BE2C (cell line): ENCODE measurements around the gene RASL10A.

Source experiments
- DNase-seq: peaks from one replicate; pipeline ENCODE4 v3.0.0-alpha.2; 2020
- H3K27me3 ChIP-seq: fragments of 250-450 bp; sonication (Bioruptor Pico); 2 replicates; pipeline ENCODE4 v1.5.1; 2020; ENCODE audit warnings: mild to moderate bottlenecking
- H3K36me3 ChIP-seq: fragments of 250-450 bp; sonication (Bioruptor Pico); 2 replicates; pipeline ENCODE4 v1.5.1; 2020; ENCODE audit warnings: mild to moderate bottlenecking
- H3K4me1 ChIP-seq: fragments of 250-450 bp; sonication (Bioruptor Pico); 2 replicates; pipeline ENCODE4 v1.5.1; 2020
- H3K4me3 ChIP-seq: 2 replicates; pipeline ENCODE4 v1.5.1; 2011; ENCODE audit warnings: low read depth, low read length
- H3K9me3 ChIP-seq: fragments of 250-450 bp; sonication (Bioruptor Pico); 2 replicates; pipeline ENCODE4 v1.5.1; 2020
- CTCF ChIP-seq: IDR thresholded peaks from 2 replicates; pipeline ENCODE4 v1.5.1; 2012; ENCODE audit warnings: mild to moderate bottlenecking, low read depth, low read length

Gene RASL10A

DNA sequence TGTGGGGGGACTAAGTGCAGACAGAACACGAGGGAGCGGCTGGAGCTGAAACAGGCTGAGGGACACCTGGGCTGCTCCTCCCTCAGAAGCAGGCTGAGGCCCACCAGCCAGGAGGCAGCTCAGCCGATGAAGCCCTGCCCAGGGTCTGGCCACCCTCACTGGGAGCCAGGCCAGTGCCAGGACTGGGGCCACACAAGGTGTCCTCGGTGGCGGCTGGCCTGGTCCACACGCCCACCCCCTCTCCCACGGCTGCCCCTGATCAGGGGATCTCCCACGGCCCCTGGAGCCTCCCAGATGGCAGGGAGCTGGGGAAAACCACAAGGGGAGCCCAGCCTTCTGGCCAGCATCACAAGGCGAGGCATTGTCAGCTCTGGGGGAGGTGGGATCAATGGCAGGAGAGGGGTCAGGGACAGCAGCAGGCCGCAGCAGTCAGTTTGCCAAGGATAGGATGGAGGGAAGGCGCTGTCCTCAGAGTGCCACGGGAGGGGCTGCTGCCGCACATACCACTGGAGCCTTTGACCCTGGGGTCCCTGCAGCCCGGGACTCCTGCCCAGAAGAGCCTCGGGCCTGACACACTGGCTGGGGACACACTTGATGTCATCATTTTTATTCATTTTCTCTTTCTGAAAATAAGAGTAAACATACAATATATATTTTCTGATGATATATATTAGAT is 11.7 kb upstream of the RASL10A start:
- DNase-seq: no peak
- Histone ChIP-seq H3K4me3 (no peak overlapping the region), H3K9me3 (no peaks in the 10 kb centered on the region), H3K4me1 (peaks cover 3% of the 10 kb centered on the region), H3K36me3 (peaks cover 27% of the 10 kb centered on the region), H3K27me3 (no peaks in the 10 kb centered on the region)
- TF ChIP-seq CTCF: no peak

DNA sequence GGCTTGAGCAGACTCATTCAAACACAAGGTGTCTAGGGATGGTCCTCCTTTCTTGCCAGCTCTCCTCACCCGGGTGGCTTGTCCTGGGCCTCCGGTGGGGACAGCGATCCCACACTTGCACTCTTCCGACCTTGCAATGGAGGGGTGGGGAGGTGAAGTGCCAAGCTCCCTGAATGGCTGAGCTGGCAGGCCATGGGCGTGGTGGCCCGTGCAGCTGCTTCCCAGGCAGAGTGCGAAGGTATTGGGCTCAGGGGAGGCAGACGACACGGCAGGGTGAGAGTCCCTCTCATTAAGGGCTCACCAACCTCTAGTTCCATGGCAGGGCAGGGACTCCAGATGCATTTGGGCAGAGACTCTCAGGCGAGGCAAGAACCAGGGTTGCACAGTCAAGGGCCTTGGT is 11.0 kb upstream of the RASL10A start:
- H3K27me3 ChIP-seq: no peaks in the 10 kb centered on the region
- peaks cover 3% of the 10 kb centered on the region for H3K4me1 ChIP-seq
- peaks cover 26% of the 10 kb centered on the region for H3K36me3 ChIP-seq
- H3K9me3 ChIP-seq: no peaks in the 10 kb centered on the region
- no peak for DNase-seq
- no peak for TF ChIP-seq CTCF
- H3K4me3 ChIP-seq: no peak overlapping the region

- Histone ChIP-seq H3K36me3 (peaks cover 19% of the 10 kb centered on the region), H3K4me1 (peaks cover 2% of the 10 kb centered on the region; the same call in 1 of the 2 replicates), H3K9me3 (no peaks in the 10 kb centered on the region), H3K4me3 (no peak overlapping the region), H3K27me3 (no peaks in the 10 kb centered on the region)
- no peak for TF ChIP-seq CTCF
- DNase-seq: no peak
Measured at GRCh38 chr22:29325785-29326315, 10.4 kb upstream of the RASL10A start.

DNA sequence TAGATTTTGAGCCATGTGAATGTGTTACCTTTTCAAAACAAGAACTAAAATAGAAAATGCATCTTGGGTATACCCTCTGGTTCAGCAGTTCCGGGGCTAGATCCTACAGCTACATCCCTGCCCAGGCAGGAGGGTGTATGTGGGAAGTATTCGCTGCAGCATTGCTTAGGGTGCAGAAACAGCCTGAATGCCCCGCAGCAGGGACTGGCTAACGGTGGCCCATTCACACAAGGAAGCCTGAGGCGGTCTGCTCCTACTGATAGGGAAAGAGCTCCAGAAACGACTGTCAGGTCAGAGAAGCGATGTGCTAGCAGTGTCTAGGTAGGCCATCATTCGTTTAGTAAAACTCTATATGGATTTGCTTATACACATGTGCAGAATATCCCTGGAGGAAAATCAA is 9.9 kb upstream of the RASL10A start:
- DNase-seq: no peak
- H3K9me3 ChIP-seq: no peaks in the 10 kb centered on the region
- H3K36me3 ChIP-seq: peaks cover 15% of the 10 kb centered on the region
- no peak overlapping the region for H3K4me3 ChIP-seq
- TF ChIP-seq CTCF: no peak
- no peaks in the 10 kb centered on the region for H3K4me1 ChIP-seq
- H3K27me3 ChIP-seq: no peaks in the 10 kb centered on the region

DNA sequence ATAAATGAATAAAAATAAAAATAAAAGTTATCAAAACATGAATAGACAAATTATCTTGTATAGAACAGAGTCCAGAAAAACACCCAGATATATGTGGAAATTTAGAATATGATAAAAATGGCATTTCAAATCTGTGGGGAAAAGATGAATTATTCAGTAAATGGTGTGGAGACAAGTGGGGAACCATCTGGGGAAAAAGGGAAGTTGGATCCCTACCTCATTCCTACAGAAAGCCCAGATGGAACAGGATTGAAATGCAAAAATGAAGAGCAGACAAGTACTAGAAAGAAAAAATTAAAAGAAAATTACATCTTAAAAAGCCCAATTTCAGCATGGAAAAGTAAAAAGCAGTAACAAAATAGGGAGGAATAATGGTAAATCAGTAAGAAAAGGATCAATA is 8.1 kb upstream of the RASL10A start:
- H3K27me3 ChIP-seq: no peaks in the 10 kb centered on the region
- DNase-seq: no peak
- TF ChIP-seq CTCF: no peak
- peaks cover 5% of the 10 kb centered on the region for H3K36me3 ChIP-seq
- H3K9me3 ChIP-seq: no peaks in the 10 kb centered on the region
- no peak overlapping the region for H3K4me3 ChIP-seq
- no peaks in the 10 kb centered on the region for H3K4me1 ChIP-seq

DNA sequence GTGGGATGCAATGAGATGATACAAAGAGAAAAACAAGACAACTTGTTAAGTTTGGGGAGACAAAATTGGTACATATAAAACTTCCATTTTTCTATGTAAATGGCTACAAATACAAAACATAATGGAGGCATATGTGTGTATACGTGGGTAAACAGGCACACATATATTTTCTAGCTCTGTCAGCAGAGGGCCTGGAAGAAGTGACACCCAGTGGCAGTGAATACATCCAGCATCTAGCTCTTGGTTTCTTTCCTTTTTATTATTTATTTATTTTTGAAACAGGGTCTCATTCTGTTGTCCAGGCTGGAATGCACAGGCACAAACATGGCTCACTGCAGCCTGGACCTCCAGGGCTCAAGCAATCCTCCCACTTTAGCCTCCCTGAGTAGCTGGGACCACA is 5.0 kb upstream of the RASL10A start:
- H3K4me3 ChIP-seq: no peak overlapping the region
- peak; percentile 48 for TF ChIP-seq CTCF
- no peaks in the 10 kb centered on the region for H3K9me3 ChIP-seq
- peaks cover 10% of the 10 kb centered on the region for H3K27me3 ChIP-seq
- H3K4me1 ChIP-seq: no peaks in the 10 kb centered on the region
- no peaks in the 10 kb centered on the region for H3K36me3 ChIP-seq
- no peak for DNase-seq
